ENCODE results near the gene ARL14.
A peak's percentile ranks its signal among the peaks of the same experiment; 100 is the strongest.

Gene ARL14

GRCh38 chr3:160661660-160662059 is 15.3 kb upstream of the ARL14 start:
- DNase-seq (ENCODE audit: low read depth in 2 of 2), result no peak
- no peak overlapping the region for H3K4me3 ChIP-seq (replicated peaks in 1 of 2; ENCODE audit: low read depth in 2 of 2, low read length in 2 of 2)
- TF ChIP-seq CTCF (IDR thresholded peaks at IDR 0.05; ENCODE audit: low read depth, low read length), result no peak

GRCh38 chr3:160665231-160665630 is 11.7 kb upstream of the ARL14 start:
- TF ChIP-seq CTCF (IDR thresholded peaks at IDR 0.05; ENCODE audit: low read depth, low read length), result no peak
- no peak for DNase-seq (ENCODE audit: low read depth in 2 of 2)
- H3K4me3 ChIP-seq (replicated peaks in 1 of 2; ENCODE audit: low read depth in 2 of 2, low read length in 2 of 2), result no peak overlapping the region

GRCh38 chr3:160665784-160666526 is 11.0 kb upstream of the ARL14 start:
- no peak overlapping the region for H3K4me3 ChIP-seq (replicated peaks in 1 of 2; ENCODE audit: low read depth in 2 of 2, low read length in 2 of 2)
- TF ChIP-seq CTCF (IDR thresholded peaks at IDR 0.05; ENCODE audit: low read depth, low read length), result no peak
- DNase-seq (ENCODE audit: low read depth in 2 of 2), result peak; percentile 68 to 88

- peak in 1 of 2 donors; percentile 42 for DNase-seq (ENCODE audit: low read depth in 2 of 2)
Observed at GRCh38 chr3:160667452-160667851, 9.5 kb upstream of the ARL14 start.

GRCh38 chr3:160668454-160668853 is 8.5 kb upstream of the ARL14 start:
- H3K4me3 ChIP-seq (replicated peaks in 1 of 2; ENCODE audit: low read depth in 2 of 2, low read length in 2 of 2), result no peak overlapping the region
- TF ChIP-seq CTCF (IDR thresholded peaks at IDR 0.05; ENCODE audit: low read depth, low read length), result no peak
- DNase-seq (ENCODE audit: low read depth in 2 of 2), result no peak

More at GRCh38 chr3:160667452-160667851, 9.5 kb upstream of the ARL14 start:
- no peak overlapping the region for H3K4me3 ChIP-seq (replicated peaks in 1 of 2; ENCODE audit: low read depth in 2 of 2, low read length in 2 of 2)
- no peak for TF ChIP-seq CTCF (IDR thresholded peaks at IDR 0.05; ENCODE audit: low read depth, low read length)

GRCh38 chr3:160671231-160671630 is 5.7 kb upstream of the ARL14 start:
- TF ChIP-seq CTCF (IDR thresholded peaks at IDR 0.05; ENCODE audit: low read depth, low read length), result no peak
- DNase-seq (ENCODE audit: low read depth in 2 of 2), result no peak
- H3K4me3 ChIP-seq (replicated peaks in 1 of 2; ENCODE audit: low read depth in 2 of 2, low read length in 2 of 2), result no peak overlapping the region

- no peak for DNase-seq (ENCODE audit: low read depth in 2 of 2)
- no peak for TF ChIP-seq CTCF (IDR thresholded peaks at IDR 0.05; ENCODE audit: low read depth, low read length)
- no peak overlapping the region for H3K4me3 ChIP-seq (replicated peaks in 1 of 2; ENCODE audit: low read depth in 2 of 2, low read length in 2 of 2)
Observed at GRCh38 chr3:160671995-160672394, 5.0 kb upstream of the ARL14 start.
